NCI-H1105 treated with DMSO at 0.1 percent for 48 hours (cell line): ENCODE results near the gene GPRC5A.

Experiments
- DNase-seq: peaks from one replicate; lab custom pipeline; 2025; lab: John Stamatoyannopoulos, UW

Gene GPRC5A

DNA sequence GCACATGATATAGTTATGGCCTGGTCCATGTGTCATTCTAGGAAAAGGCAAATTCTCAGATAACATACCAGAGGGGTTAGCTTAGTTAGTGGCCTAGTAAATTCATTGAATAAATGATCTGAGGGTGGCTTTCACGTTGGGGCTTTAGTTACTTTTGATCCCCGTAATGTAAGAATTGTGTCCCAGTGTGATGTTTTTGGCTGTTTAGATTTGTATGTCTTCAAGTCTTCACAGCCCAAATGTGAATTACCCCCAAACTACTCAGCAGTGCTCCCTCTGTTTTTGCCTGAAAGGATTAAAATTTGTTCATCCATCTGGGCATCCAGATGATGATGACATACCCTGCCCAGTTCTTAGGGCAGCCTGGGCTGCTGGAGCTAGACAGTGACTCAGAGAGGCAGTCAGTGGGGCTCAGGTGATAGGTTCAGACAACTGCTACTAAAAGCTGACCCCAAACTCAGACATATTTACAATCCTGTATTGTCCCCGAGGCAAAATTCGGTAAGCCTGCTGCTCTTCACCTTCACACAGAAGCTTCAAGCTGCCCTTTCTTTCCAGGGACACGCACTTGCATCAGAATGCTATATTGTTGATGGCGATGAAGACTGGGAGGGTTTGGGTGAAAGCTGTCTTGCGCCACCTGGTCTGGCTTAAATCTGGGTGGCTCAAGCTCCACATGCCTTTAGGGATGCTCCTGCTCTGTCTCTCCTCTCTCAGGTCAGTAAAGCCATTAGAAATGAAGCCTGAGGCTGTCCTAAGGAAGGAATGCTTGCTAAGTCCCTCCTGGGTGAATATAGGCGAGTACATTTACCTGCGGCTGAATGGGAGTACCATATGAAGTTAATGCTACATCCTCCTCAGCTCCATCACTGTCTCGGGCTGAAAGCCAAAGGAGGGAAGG, 50.3 kb downstream of the GPRC5A start:
- no peak for DNase-seq

DNA sequence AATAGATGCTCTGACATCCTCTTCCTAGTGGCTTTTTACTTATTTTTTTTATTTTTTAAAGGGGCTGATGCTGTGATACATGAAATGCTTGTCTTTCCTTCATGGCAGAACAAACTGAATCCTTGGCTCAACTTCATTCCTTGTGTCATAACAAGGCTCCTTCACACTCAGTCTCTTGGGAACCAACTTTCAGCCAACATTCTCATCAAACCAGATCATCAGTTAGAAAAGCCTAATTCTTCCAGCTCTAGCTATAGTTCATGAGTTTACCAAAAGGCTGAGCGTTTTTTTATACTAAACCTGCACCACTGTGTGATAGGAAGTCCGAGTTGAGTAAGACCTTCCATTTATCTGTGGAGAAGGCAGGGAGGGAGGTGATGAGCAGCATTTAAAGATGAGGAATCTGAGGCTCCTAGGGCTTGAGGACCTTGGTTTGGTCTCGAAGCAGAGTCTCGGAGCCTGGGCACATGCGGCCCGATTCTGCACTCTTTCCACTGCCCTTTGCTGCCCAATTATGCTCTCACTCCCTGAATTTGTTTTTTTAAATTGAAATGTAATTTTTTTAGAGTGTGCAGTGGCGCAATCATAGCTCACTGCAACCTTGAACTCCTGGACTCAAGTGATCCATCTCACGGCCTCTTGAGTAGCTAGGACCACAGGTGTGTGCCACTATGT, 52.4 kb downstream of the GPRC5A start:
- DNase-seq = no peak

DNA sequence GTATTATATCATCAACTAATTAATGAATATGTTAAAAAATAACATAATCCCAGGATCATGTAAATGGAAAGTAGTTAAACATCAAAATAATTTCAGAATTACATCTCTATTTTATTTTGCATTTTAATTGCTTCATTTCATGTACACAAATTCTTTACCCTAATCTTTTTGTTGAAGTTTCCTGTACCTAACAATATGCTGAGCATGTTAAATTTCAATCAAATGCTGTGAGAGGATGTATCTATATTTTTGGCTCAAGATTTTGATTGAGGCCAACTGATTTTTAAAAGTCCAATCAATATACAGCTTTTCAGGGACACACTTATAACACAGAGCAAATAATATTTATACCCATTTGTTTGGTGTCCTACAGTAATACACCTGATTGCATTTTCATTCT, 54.2 kb downstream of the GPRC5A start:
- DNase-seq = no peak

DNA sequence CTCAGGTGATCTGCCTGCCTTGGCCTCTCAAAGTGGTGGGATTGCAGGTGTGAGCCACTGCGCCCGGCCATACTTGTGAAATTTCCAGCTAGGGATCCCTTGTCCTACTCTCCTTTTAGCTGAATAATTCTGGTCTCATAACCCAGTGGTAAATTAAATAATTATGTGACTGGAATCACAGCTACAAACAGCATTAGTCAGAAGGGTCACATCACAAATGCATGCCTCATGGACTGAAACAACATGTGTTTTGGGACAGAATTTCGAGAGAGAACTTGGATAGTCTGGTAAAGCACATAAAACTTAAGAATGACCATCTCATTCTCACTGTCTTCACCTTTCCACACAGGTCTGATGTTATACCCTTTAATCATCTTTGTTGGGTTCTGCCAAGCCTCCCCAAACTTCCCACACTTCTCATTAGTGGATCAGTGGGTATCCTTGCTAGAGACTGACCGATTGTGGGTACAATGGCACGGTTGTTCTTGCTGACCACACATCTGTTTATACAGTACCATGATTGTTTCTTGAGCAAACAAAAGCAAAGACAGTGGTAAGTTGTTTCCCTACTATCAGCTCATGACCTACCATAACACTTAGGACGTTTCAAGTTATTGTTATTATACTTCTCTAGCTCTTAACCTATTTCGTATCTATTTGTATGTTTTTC, 55.5 kb downstream of the GPRC5A start:
- no peak for DNase-seq

DNA sequence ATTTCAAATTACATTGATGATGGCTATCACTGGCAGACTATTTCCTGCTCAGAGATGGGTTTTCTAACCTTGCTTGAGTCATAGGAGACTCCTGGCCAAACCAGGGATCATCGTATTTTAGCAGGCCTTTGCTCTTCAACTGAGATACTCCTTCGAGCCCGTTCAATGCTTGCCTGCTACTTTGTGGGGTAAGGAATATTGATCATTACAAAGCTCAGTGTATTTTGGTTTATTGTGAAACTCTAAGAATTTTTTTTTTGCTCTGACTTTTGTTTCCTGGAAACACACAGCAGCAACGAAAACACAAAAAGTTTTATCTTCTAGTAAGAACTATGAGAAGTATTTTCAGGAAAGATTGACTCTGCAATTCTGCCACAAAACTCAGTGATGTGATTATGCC, 56.5 kb downstream of the GPRC5A start:
- no peak for DNase-seq

DNA sequence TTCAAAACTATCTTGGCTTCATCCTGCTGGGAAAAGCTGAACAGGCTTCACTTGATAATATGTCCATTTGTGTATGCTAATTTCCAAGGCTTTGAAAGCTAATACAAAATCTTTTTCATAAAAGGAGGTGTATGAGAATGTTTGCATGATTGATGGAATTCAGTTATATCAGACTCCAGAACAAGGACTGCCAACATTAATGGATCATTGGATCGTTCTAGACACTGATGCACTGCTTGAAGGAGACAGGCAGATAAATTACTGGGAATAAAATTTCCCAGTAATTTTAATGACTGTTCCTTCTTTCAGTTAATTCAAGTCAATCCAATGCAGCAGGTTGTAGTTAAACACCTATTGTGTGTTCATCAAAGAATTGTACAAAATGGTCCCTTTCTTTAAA, 60.1 kb downstream of the GPRC5A start:
- no peak for DNase-seq

DNA sequence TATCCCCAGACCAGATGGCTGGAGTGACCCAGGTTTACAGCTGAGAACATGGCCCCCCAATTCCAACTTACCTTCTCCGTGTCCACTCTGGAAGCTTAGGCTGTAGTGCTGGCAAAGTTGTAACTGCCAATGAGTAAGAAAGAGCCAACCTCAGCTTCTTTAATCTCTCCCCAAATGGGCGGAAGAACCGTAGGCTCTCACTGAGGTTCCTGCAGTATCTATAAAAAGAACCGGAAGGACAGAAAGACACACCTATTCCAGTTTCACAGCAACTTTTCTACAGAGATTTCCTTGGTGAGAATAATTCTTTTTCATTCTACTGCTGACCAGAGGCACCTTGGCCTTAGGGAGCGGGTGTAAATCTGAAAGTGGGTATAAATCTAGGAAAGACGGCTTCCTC, 60.7 kb downstream of the GPRC5A start, which contains the start of gene GPRC5D:
Gene GPRC5D, minus strand, starts transcription at position 135 of the 400 bp plus-strand sequence. CDS start 1,786 bp downstream, outside the sequence.
- no peak for DNase-seq

DNA sequence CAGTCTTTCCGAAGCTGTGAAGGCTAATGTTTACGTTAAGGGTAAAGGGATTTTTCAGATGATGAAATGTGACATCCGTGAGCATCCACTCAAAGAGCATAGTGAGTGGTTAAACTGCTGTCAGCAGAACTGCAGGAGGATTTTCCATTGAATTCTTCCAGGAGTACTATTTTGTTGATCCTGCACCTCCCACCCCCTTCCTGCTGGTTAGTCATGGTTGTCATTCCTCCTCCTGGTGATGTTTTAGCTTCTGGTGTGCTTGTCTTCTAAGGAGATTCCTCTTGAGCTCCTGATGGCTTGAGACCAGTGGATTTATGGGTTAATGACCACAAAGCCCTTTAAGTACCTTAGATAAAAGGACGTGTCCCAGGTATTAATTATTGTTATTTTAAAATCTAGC, 63.0 kb downstream of the GPRC5A start:
- DNase-seq = no peak

DNA sequence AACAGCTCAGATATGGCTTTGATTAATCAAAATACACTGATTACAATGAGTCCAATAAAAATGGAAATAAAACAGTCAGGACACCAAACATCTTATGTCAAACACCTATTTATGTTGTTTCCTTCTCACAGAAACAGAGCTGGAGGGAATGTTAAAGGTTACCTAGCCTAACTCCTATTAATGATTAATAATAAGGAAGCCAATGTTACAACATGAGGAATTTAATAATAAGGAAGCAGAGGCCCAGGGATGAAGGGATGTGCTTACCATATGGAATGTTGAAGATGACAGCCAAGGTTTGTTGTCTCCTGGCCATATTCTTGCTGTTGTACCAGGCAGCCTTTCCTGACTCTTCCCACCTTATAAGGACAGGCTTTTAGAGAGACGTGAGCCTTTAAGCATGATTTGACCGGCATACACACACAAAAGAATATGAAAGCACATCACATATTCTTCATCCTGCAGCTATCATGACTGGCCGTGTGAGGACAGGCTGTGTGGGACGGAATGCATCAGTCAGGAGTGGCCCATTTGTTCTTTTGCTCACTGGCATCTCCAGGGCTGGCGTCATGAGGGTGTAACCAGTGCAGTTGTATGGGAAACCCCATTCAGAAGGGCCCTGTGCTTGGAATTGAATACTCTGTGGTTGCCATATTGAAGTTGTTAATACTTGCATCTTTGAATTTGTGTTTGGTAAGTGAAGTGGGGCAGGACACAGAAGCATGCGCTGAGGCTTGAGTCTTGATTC, 63.7 kb downstream of the GPRC5A start:
- DNase-seq = no peak

DNA sequence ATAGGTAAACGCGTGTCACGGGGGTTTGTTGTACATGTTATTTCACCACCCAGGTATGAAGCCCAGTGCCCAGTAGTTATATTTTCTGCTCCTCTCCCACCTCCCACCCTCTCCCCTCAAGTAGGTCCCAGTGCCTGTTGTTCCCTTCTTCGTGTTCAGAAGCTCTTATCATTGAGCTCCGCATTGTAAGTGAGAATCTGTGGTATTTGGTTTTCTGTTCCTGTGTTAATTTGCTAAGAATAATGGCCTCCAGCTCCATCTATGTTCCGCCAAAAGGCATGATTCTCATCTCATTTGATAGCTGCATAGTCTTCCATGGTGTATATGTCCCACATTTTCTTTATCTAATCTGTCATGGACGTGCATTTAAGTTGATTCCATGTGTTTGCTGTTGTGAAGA, 67.5 kb downstream of the GPRC5A start:
- no peak for DNase-seq

DNA sequence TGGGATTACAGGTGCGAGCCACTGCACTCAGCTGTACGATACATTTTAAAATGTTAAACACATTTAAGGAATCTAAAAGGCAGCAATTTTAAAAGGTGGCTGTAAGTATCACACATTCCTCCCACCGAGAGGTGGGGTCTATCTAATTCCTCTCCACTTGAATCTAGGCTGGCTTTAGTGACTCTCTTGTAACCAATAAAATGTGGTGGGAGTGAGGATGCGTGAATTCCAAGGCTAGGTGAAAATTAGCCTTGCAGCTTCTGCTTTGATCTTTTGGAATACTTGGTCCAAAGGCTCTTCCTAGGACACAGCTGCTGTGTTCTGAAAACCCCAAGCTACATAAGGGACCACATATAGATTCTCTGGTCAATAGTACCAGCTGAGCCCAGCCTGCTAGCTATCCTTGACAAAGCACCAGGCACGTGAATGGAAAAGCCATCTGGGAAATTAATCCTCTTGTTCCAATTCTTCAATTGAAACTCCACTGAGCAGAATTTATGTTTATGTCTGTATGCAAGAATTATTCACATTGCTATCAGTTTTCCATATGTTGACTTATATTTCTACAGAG, 69.4 kb downstream of the GPRC5A start:
- no peak for DNase-seq

DNA sequence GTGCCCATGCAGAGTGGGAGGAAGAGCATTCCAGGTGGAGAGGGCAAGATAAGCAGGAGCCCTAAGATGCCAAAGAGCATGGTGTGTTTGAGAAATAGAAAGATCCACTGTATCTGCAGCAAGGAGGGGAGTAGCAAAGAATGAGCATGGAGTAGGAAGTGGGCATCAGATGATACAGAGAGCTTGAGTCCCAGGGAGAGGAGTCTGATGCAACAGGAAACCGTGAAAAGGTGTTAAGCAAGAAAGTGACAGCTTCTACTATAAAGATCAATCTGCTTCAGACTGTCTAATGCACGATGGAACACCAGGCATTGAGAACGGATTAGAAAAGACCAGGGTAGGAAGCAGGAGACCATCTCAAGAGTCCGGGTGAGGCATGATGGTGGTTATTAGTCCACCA, 72.9 kb downstream of the GPRC5A start:
- no peak for DNase-seq

DNA sequence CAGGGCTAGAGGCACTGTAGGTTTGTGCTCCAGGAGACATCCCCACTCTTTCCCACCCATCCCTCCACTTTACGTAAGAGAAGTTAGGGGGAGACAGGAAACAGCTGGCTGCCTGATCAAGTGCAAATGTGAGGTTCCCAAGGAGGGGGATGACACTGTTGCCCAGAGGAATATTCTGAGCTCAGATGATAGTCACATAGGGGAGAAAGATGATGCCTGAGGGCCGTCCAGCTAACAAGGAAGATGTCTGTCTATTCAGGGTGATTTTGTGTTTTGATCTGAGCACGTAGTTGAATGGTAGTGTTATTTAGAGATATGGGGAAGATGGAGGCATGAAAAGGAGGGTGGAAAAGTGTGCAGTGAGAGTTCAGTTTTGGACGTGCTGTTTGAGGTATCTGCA, 74.5 kb downstream of the GPRC5A start:
- DNase-seq = no peak
